Heart right ventricle (tissue), 16 donors: ENCODE results near the gene MXI1. TPM values are rescaled to one million over a fixed set of nuclear protein-coding genes. Genes with fewer than 3 reads are reported as not detected.
"Not testable (repeated sequence)": the region's sequence is repeated elsewhere in the genome, so short reads cannot be mapped to it uniquely, and the experiment has no call there.

Experiments
- ATAC-seq, 8 donors: fragments of 200-7000 bp; cut with Tn5 transposase; one replicate each; pipeline ENCODE4 v1.9.1; 2020; ENCODE audit warnings: mild to moderate bottlenecking in 8 of 8, moderate library complexity in 8 of 8, moderate number of reproducible peaks in 1 of 8
- DNase-seq, 2 donors: peaks; one replicate each; pipeline ENCODE4 v3.0.0-alpha.2; 2020
- H3K27ac ChIP-seq, 10 donors: fragments of 200-600 bp; sonication (generic) in 2 of 10; one replicate each; pipeline versions ENCODE4 v1.5.0 to v1.8.0; 2020 to 2022; ENCODE audit warnings: mild to moderate bottlenecking in 3 of 10
- H3K27me3 ChIP-seq, 7 donors: fragments of 200-600 bp; one replicate each; pipeline ENCODE4 v1.8.0; 2021 to 2022; ENCODE audit warnings: mild to moderate bottlenecking in 2 of 7
- H3K36me3 ChIP-seq, 9 donors: fragments of 200-600 bp; sonication (generic) in 1 of 9; one replicate each; pipeline versions ENCODE4 v1.5.0 to v1.8.0; 2020 to 2022; ENCODE audit warnings: mild to moderate bottlenecking in 2 of 9
- H3K4me1 ChIP-seq, 9 donors: fragments of 200-600 bp; sonication (generic) in 1 of 9; one replicate each; pipeline versions ENCODE4 v1.5.0 to v1.8.0; 2020 to 2022; ENCODE audit warnings: mild to moderate bottlenecking in 4 of 9
- H3K4me3 ChIP-seq, 10 donors: fragments of 200-600 bp; sonication (generic) in 2 of 10; one replicate each; pipeline versions ENCODE4 v1.5.0 to v1.8.0; 2020 to 2022; ENCODE audit warnings: mild to moderate bottlenecking in 7 of 10, moderate library complexity in 2 of 10
- H3K9me3 ChIP-seq, 11 donors: fragments of 200-600 bp in 10 of 11; sonication (generic) in 2 of 11; one replicate each; pipeline versions ENCODE4 v1.5.0 to v1.8.0; 2013 to 2022; ENCODE audit warnings: mild to moderate bottlenecking in 2 of 11, control low read depth in 1 of 11, moderate library complexity in 1 of 11
- WGBS, 2 donors: extraction: QIAGEN DNeasy Blood & Tissue Kit; methylation state at CpG; one replicate each; pipeline ENCODE4 v1.1.7; 2013; ENCODE audit warnings: inconsistent platforms in 1 of 2; 5-methylcytosine and 5-hydroxymethylcytosine counted together
- intact Hi-C, 10 donors: fragments of 100-400 bp; cut with DNase I; formaldehyde crosslinking; loops; one replicate each; pipeline versions ENCODE4 v1.11.1 to v1.14.2; 2022
- polyA plus RNA-seq, 2 donors: library from polyadenylated mRNA; stranded (reverse); fragments of 200-250 nt; gene quantifications; one replicate each; pipeline ENCODE4 v1.2.3, GENCODE V29; 2013
- total RNA-seq, 10 donors: library from RNA; stranded (reverse); fragmentation: NEBNext Ultra II Directional in 3 of 10; extraction: Animal tissue kit (Norgen Biotek cat#: 25700) in 3 of 10; gene quantifications; one replicate each; pipeline versions ENCODE4 v1.2.1 to v1.2.4, GENCODE V29; 2021 to 2023
- TF ChIP-seq, protein P1 (sequence below), 9 donors: fragments of 200-600 bp; sonication (generic) in 2 of 9; IDR thresholded peaks; one replicate each; pipeline versions ENCODE4 v1.5.0 to v1.8.0; 2021 to 2022; ENCODE audit warnings: antibody characterized with exemption in 9 of 9, mild to moderate bottlenecking in 5 of 9, moderate library complexity in 1 of 9
- donor health status: Arrhythmogenic right ventricular cardiomyopathy.
- donor health status: ischemic (EF 13 %, LVEDD 7.1; RV severe dilation, severe dysfunction).
- donor health status: healthy with polysubstance abuse.
- donor health status: DM: no; HTN: yes; CAD: no.
- donor health status: DM: no; HTN: no; CAD: no.
- donor health status: ischemic (EF 25% LVEDD 6.9; RV normal size, moderate dysfunction).
- donor health status: ischemic (EF 25% LVEDD 5.7; RV mildly dilated, moderate dysfunction).
- donor health status: healthy.
- donor health status: DM: yes; HTN: yes; CAD: no.
- donor health status: Ischemic cardiomyopathy.
- donor health status: ischemic (EF 35%, LVEDD 5.7; RV mildly dilated, moderate dysfunction).
- donor health status: nonischemic (EF 11% LVEDD 7.7; RV severe dilation, severe dysfunction).
- donor health status: DM: yes; HTN: yes; CAD: no.
- donor health status: PGD.
- donor health status: ischemic (EF 29% LVEDD 5.4; RV normal size, mild dysfunction).
- donor health status: nonischemic (EF 23%, LVEDD 6.1; RV moderate dilation, normal function).

The MXI1 gene
- total and polyA plus RNA-seq, 12 donors = 27.3 to 100 (median 61.3) TPM

DNA sequence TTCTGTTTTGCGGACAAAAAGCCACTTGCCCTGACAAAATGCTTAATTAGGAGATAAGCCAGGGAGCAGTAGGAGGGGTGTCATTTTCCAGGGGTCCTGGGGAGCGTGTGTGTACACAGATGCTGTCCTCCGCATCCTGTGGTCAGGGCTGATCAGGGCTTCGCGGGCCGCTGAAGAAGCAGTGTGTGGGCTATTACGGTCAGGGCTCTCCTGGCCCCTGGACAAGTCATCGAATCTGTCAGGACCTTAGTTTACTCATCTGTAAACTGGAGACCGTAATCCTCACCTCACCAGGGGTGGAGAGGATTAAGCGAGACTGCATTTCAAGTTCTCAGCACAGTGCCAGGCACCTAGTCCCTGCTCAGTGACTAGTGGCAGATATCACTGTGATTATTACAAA is 26.0 kb upstream of the MXI1 start:
- DNase-seq (no peak), ATAC-seq (no peak)
- intact Hi-C loops = no loop called here
- no peaks in the 10 kb centered on the region for H3K36me3 ChIP-seq
- no peaks in the 10 kb centered on the region for H3K9me3 ChIP-seq
- peaks cover 0 to 9% (median 5%) of the 10 kb centered on the region in 9 donors for H3K4me1 ChIP-seq
- H3K4me3 ChIP-seq = no peak overlapping the region
- TF ChIP-seq, protein P1, sequence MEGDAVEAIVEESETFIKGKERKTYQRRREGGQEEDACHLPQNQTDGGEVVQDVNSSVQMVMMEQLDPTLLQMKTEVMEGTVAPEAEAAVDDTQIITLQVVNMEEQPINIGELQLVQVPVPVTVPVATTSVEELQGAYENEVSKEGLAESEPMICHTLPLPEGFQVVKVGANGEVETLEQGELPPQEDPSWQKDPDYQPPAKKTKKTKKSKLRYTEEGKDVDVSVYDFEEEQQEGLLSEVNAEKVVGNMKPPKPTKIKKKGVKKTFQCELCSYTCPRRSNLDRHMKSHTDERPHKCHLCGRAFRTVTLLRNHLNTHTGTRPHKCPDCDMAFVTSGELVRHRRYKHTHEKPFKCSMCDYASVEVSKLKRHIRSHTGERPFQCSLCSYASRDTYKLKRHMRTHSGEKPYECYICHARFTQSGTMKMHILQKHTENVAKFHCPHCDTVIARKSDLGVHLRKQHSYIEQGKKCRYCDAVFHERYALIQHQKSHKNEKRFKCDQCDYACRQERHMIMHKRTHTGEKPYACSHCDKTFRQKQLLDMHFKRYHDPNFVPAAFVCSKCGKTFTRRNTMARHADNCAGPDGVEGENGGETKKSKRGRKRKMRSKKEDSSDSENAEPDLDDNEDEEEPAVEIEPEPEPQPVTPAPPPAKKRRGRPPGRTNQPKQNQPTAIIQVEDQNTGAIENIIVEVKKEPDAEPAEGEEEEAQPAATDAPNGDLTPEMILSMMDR (IDR thresholded peaks at IDR 0.05) = no peak
- 81 to 86% methylated on average over 10 of the region's 10 CpGs for WGBS, 2 donors
- H3K27me3 ChIP-seq = no peaks in the 10 kb centered on the region
- H3K27ac ChIP-seq = no peak overlapping the region

DNA sequence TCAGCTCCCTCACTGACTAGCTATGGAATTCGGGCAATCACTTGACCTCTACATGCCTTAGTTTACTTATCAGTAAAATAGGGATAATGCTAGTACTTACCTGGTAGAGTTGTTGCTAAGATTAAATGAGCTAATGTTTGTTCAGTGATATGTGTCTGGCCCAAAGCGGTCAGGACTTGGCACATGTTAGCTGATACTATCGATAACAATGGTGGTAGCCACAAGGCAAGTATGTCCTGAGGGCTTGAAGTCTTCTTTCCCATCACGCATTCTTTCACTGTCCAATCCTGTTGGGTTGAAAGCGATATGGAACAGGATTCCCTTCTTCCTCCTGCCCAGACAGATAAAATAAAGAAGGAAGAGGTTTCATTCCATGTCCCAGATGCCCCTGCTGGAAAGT is 25.5 kb upstream of the MXI1 start:
- TF ChIP-seq, protein P1 (IDR thresholded peaks at IDR 0.05) = no peak
- H3K4me1 ChIP-seq = peaks cover 0 to 4% (median under 1%) of the 10 kb centered on the region in 9 donors
- H3K27me3 ChIP-seq = no peaks in the 10 kb centered on the region
- no peaks in the 10 kb centered on the region for H3K9me3 ChIP-seq
- no peaks in the 10 kb centered on the region for H3K36me3 ChIP-seq
- no peak for ATAC-seq
- no peak overlapping the region for H3K27ac ChIP-seq
- intact Hi-C loops = no loop called here
- 91 to 94% methylated on average over 5 of the region's 5 CpGs for WGBS, 2 donors
- no peak overlapping the region for H3K4me3 ChIP-seq
- DNase-seq = no peak

DNA sequence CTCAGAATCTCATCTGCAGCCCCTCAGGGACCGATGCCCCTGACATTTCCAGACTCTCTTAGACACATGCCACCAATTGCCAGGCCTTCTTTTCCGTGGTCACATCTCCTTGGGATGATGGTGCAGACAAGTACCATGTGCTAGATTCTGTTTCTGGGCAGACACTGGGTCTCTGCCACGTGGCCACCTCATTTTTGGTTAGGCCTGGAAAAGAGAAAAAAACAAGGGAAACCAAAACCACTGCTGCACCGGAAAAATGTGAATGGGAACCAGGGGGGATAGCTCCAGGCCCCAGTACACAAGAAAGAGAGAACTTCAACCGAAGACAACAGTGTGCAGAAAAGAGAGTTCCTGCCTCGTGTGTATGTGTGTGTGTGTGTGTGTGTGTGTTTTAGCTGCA is 23.0 kb upstream of the MXI1 start:
- Histone ChIP-seq H3K36me3 (no peaks in the 10 kb centered on the region), H3K27ac (no peak overlapping the region), H3K4me3 (no peak overlapping the region), H3K27me3 (no peaks in the 10 kb centered on the region), H3K9me3 (no peaks in the 10 kb centered on the region), H3K4me1 (no peaks in the 10 kb centered on the region)
- WGBS, 2 donors = 72 to 74% methylated on average over 6 of the region's 6 CpGs
- DNase-seq (no peak), ATAC-seq (no peak)
- TF ChIP-seq, protein P1 (IDR thresholded peaks at IDR 0.05) = no peak
- intact Hi-C loops = no loop called here

DNA sequence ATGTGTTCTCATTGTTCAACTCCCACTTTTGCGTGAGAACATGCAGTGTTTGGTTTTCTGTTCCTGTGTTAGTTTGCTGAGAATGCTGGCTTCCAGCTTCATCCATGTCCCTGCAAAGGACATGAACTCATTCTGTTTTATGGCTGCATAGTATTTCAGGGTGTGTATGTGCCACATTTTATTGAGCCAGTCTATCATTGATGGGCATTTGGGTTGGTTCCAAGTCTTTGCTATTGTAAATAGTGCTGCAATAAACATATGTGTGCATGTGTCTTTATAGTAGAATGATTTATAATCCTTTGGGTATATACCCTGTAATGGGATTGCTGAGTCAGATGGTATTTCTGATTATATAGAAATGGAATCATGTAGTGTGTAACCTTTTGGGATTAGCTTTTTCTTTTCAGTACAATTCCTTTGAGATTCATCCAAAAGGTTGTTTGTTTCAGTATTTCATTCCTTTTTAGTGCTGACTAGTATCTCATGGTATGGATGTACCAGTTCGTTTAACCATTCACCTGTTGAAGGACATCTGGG is 21.7 kb upstream of the MXI1 start:
- intact Hi-C loops = loop anchor here in 1 of 10 donors (5.0 kb wide), 1 partner anchor 33 kb away; no protein-coding TSS in a partner anchor
- not testable (repeated sequence) for DNase-seq

DNA sequence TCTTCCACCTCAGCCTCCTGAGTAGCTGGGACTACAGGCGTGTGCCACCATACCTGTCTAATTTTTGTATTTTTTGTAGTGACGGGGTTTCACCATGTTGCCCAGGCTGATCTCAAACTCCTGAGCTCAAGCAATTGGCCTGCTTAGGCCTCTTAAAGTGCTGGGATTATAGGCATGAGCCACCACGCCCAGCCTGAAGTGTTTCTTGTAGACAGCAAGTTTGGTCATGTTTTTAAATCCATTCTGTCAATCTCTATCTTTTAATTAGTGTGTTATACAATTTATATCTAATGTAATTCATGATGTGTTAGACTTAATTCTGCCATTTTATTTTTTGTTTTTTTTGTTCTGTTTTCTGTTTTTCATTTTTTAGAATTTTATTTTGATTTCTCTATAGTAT is 17.2 kb upstream of the MXI1 start:
- DNase-seq = no peak
- intact Hi-C loops = no loop called here
- no peak overlapping the region for H3K4me3 ChIP-seq

More for the DNA sequence above, 21.7 kb upstream of the MXI1 start:
- H3K27me3 ChIP-seq, ATAC-seq, H3K36me3 ChIP-seq, H3K4me3 ChIP-seq, H3K9me3 ChIP-seq, H3K27ac ChIP-seq, H3K4me1 ChIP-seq: not testable (repeated sequence)
- 91 to 96% methylated on average over 2 of the region's 2 CpGs for WGBS, 2 donors

More for the DNA sequence above, 17.2 kb upstream of the MXI1 start:
- Histone ChIP-seq H3K4me1 (peaks cover 0 to 4% (median 0%) of the 10 kb centered on the region in 9 donors), H3K36me3 (no peaks in the 10 kb centered on the region), H3K27ac (no peak overlapping the region), H3K9me3 (peaks cover 0 to 5% (median 0%) of the 10 kb centered on the region in 11 donors), H3K27me3 (no peaks in the 10 kb centered on the region)
- TF ChIP-seq, protein P1 (IDR thresholded peaks at IDR 0.05) = no peak
- WGBS, 2 donors = 83 to 95% methylated on average over 3 of the region's 3 CpGs
- ATAC-seq = no peak
